GM12872 (cell line): Measurements from ENCODE around the gene DDI2.

ENCODE experiments used
- CTCF ChIP-seq: IDR thresholded peaks from 3 replicates; pipeline ENCODE4 v1.5.1; 2011; ENCODE audit warnings: low read depth, mild to moderate bottlenecking, low read length, moderate library complexity; ENCODE audit not compliant: insufficient read depth

Gene DDI2

GRCh38 chr1:15663925-15664324 lies 46.7 kb downstream of the DDI2 start:
- no peak for TF ChIP-seq CTCF

GRCh38 chr1:15667362-15667761 lies 50.1 kb downstream of the DDI2 start:
- no peak for TF ChIP-seq CTCF

- TF ChIP-seq CTCF = no peak
Measured at GRCh38 chr1:15668089-15668754, 51.0 kb downstream of the DDI2 start.

- no peak for TF ChIP-seq CTCF
Measured at GRCh38 chr1:15669074-15669473, 51.8 kb downstream of the DDI2 start.

GRCh38 chr1:15669864-15670263 lies 52.6 kb downstream of the DDI2 start:
- TF ChIP-seq CTCF = no peak

GRCh38 chr1:15671430-15671829 lies 54.2 kb downstream of the DDI2 start:
- TF ChIP-seq CTCF = no peak

- TF ChIP-seq CTCF = no peak
Measured at GRCh38 chr1:15674386-15675159, 57.3 kb downstream of the DDI2 start.
